Upper lobe of left lung (tissue), 6 donors: Measurements from ENCODE around the gene LRP6. TPM values are rescaled to one million over a fixed set of nuclear protein-coding genes. Genes with fewer than 3 reads are reported as not detected.

ENCODE experiments used
- ATAC-seq, 2 donors: fragments of 200-7000 bp; cut with Tn5 transposase; one replicate each; pipeline ENCODE4 v1.9.1; 2022; ENCODE audit warnings: mild to moderate bottlenecking in 2 of 2, moderate library complexity in 2 of 2; ENCODE audit not compliant: low FRiP score in 2 of 2
- DNase-seq, 2 donors: peaks; one replicate each; pipeline ENCODE4 v3.0.0-alpha.2; 2019 to 2020
- H3K27ac ChIP-seq, 4 donors: fragments of 200-600 bp; sonication (generic); one replicate each; pipeline ENCODE4 v1.5.1; 2016 to 2019
- H3K27me3 ChIP-seq, 4 donors: fragments of 200-600 bp; sonication (generic); one replicate each; pipeline ENCODE4 v1.5.1; 2017 to 2019
- H3K36me3 ChIP-seq, 4 donors: fragments of 200-600 bp; sonication (generic); one replicate each; pipeline ENCODE4 v1.5.1; 2016 to 2019
- H3K4me1 ChIP-seq, 4 donors: fragments of 200-600 bp; sonication (generic); one replicate each; pipeline ENCODE4 v1.5.1; 2018 to 2019
- H3K4me3 ChIP-seq, 4 donors: fragments of 200-600 bp; sonication (generic); one replicate each; pipeline ENCODE4 v1.5.1; 2017 to 2019; ENCODE audit warnings: mild to moderate bottlenecking in 2 of 4, moderate library complexity in 1 of 4
- H3K9me3 ChIP-seq, 4 donors: fragments of 200-600 bp; sonication (generic); one replicate each; pipeline ENCODE4 v1.5.1; 2018 to 2019
- CTCF ChIP-seq, 6 experiments: fragments of 450-650 bp in 4 of 6; fragments of 200-600 bp in 2 of 6; sonication (generic) in 2 of 6; IDR thresholded peaks; one replicate each; pipeline ENCODE4 v1.5.1; 2016 to 2019; ENCODE audit warnings: antibody characterized with exemption in 6 of 6
- EP300 ChIP-seq, 4 donors: sonication (generic); formaldehyde crosslinking; IDR thresholded peaks; one replicate each; pipeline ENCODE4 v1.5.1; 2017; ENCODE audit warnings: antibody characterized with exemption in 4 of 4, control low read depth in 2 of 4
- POLR2A ChIP-seq, 4 donors: fragments of 450-650 bp; IDR thresholded peaks; one replicate each; pipeline ENCODE4 v1.5.1; 2016 to 2017; ENCODE audit warnings: antibody characterized with exemption in 4 of 4, mild to moderate bottlenecking in 2 of 4
- POLR2AphosphoS5 ChIP-seq, 2 donors: sonication (generic); formaldehyde crosslinking; IDR thresholded peaks; one replicate each; pipeline ENCODE4 v1.5.1; 2017; ENCODE audit warnings: antibody characterized with exemption in 2 of 2
- WGBS, 2 donors: methylation state at CpG; one replicate each; pipeline ENCODE4 v1.1.5; 2017 to 2018; 5-methylcytosine and 5-hydroxymethylcytosine counted together
- total RNA-seq, 6 donors: library from RNA; depleted of rRNA in 4 of 6; stranded (reverse); fragments of >200 nt in 4 of 6; gene quantifications; one replicate each; pipeline versions ENCODE4 v1.1.0 to v1.2.1, GENCODE V29; 2016 to 2021
- donor health status: DM: no; HTN: no; CAD: no; lungs with moderate emphysema.
- donor health status: DM: no; HTN: yes; CAD: no; lungs with severe emphysema.

LRP6 gene
- total RNA-seq, 6 donors from 2014 or later, result 43.3 to 136 (median 66.4) TPM

- ATAC-seq (no peak), DNase-seq (no peak)
- H3K9me3 ChIP-seq, result no peaks in the 10 kb centered on the region
- no peaks in the 10 kb centered on the region for H3K36me3 ChIP-seq
- 90 to 92% methylated on average over 3 of the region's 3 CpGs for WGBS, 2 donors
- no peak overlapping the region for H3K4me3 ChIP-seq
- H3K27me3 ChIP-seq, result no peaks in the 10 kb centered on the region
- peaks cover 0 to 2% (median 0%) of the 10 kb centered on the region in 4 donors for H3K4me1 ChIP-seq
- H3K27ac ChIP-seq, result no peak overlapping the region
- TF ChIP-seq POLR2AphosphoS5 (IDR thresholded peaks at IDR 0.05), result no peak
- TF ChIP-seq POLR2A (IDR thresholded peaks at IDR 0.05), result no peak
- no peak for TF ChIP-seq EP300 (IDR thresholded peaks at IDR 0.05)
- TF ChIP-seq CTCF (IDR thresholded peaks at IDR 0.05), result no peak
Observed at GRCh38 chr12:12209043-12209442, 57.8 kb downstream of the LRP6 start.

GRCh38 chr12:12207746-12208145, 59.1 kb downstream of the LRP6 start:
- Histone ChIP-seq H3K9me3 (no peaks in the 10 kb centered on the region), H3K4me3 (no peak overlapping the region), H3K27me3 (no peaks in the 10 kb centered on the region), H3K36me3 (no peaks in the 10 kb centered on the region), H3K4me1 (no peaks in the 10 kb centered on the region), H3K27ac (no peak overlapping the region)
- TF ChIP-seq CTCF (IDR thresholded peaks at IDR 0.05) (no peak), POLR2AphosphoS5 (IDR thresholded peaks at IDR 0.05) (no peak), POLR2A (IDR thresholded peaks at IDR 0.05) (no peak), EP300 (IDR thresholded peaks at IDR 0.05) (no peak)
- no peak for DNase-seq
- ATAC-seq, result no peak
- WGBS, 2 donors, result 97 to 100% methylated on average over 1 of the region's 1 CpG

- Histone ChIP-seq H3K9me3 (no peaks in the 10 kb centered on the region), H3K4me1 (no peaks in the 10 kb centered on the region), H3K27me3 (no peaks in the 10 kb centered on the region), H3K27ac (no peak overlapping the region), H3K36me3 (peaks cover 0 to 6% (median 0%) of the 10 kb centered on the region in 4 donors), H3K4me3 (no peak overlapping the region)
- no peak for DNase-seq
- no peak for ATAC-seq
- no peak for TF ChIP-seq POLR2AphosphoS5 (IDR thresholded peaks at IDR 0.05)
- no peak for TF ChIP-seq EP300 (IDR thresholded peaks at IDR 0.05)
- TF ChIP-seq POLR2A (IDR thresholded peaks at IDR 0.05), result no peak
- no peak for TF ChIP-seq CTCF (IDR thresholded peaks at IDR 0.05)
- 82 to 91% methylated on average over 5 of the region's 5 CpGs for WGBS, 2 donors
Observed at GRCh38 chr12:12206776-12207388, 60.0 kb downstream of the LRP6 start.

GRCh38 chr12:12202747-12203146, 64.1 kb downstream of the LRP6 start:
- Histone ChIP-seq H3K36me3 (peaks cover 0 to 6% (median 0%) of the 10 kb centered on the region in 4 donors), H3K4me3 (no peak overlapping the region), H3K4me1 (no peaks in the 10 kb centered on the region), H3K9me3 (peaks cover 0 to 5% (median 2%) of the 10 kb centered on the region in 4 donors), H3K27me3 (no peaks in the 10 kb centered on the region), H3K27ac (no peak overlapping the region)
- DNase-seq (no peak), ATAC-seq (no peak)
- WGBS, 2 donors, result 44 to 85% methylated on average over 1 of the region's 1 CpG
- TF ChIP-seq EP300 (IDR thresholded peaks at IDR 0.05) (no peak), CTCF (IDR thresholded peaks at IDR 0.05) (no peak), POLR2A (IDR thresholded peaks at IDR 0.05) (no peak), POLR2AphosphoS5 (IDR thresholded peaks at IDR 0.05) (no peak)

GRCh38 chr12:12202105-12202504, 64.7 kb downstream of the LRP6 start:
- Histone ChIP-seq H3K9me3 (peaks cover 0 to 7% (median 2%) of the 10 kb centered on the region in 4 donors), H3K27ac (no peak overlapping the region), H3K27me3 (no peaks in the 10 kb centered on the region), H3K36me3 (peaks cover 0 to 6% (median 0%) of the 10 kb centered on the region in 4 donors), H3K4me3 (no peak overlapping the region), H3K4me1 (no peaks in the 10 kb centered on the region)
- WGBS, 2 donors, result 94 to 96% methylated on average over 9 of the region's 9 CpGs
- no peak for TF ChIP-seq POLR2A (IDR thresholded peaks at IDR 0.05)
- no peak for TF ChIP-seq CTCF (IDR thresholded peaks at IDR 0.05)
- no peak for TF ChIP-seq POLR2AphosphoS5 (IDR thresholded peaks at IDR 0.05)
- no peak for TF ChIP-seq EP300 (IDR thresholded peaks at IDR 0.05)
- ATAC-seq (no peak), DNase-seq (no peak)
